ENCODE data around the gene NTF3.
"Not testable (repeated sequence)": the region's sequence is repeated elsewhere in the genome, so short reads cannot be mapped to it uniquely, and the experiment has no call there.

The NTF3 gene

GRCh38 chr12:5524769-5525436 lies 93.0 kb downstream of the NTF3 start:
- Mint-ChIP-seq H3K36me3 (ENCODE audit: low read depth) (no peaks in the 10 kb centered on the region), H3K4me1 (ENCODE audit: low read depth) (no peaks in the 10 kb centered on the region), H3K27me3 (ENCODE audit: low read depth) (peaks cover 8% of the 10 kb centered on the region), H3K9me3 (no peaks in the 10 kb centered on the region), H3K4me3 (no peak overlapping the region), H3K27ac (no peak overlapping the region)

- Mint-ChIP-seq H3K27ac (no peak overlapping the region), H3K4me3 (no peak overlapping the region), H3K27me3 (ENCODE audit: low read depth) (peaks cover 11% of the 10 kb centered on the region), H3K36me3 (ENCODE audit: low read depth) (no peaks in the 10 kb centered on the region), H3K9me3 (no peaks in the 10 kb centered on the region), H3K4me1 (ENCODE audit: low read depth) (no peaks in the 10 kb centered on the region)
Observed at GRCh38 chr12:5525783-5526367, 94.0 kb downstream of the NTF3 start.

- Mint-ChIP-seq H3K4me1 (ENCODE audit: low read depth) (no peaks in the 10 kb centered on the region), H3K36me3 (ENCODE audit: low read depth) (no peaks in the 10 kb centered on the region), H3K27ac (no peak overlapping the region), H3K27me3 (ENCODE audit: low read depth) (peaks cover 8% of the 10 kb centered on the region), H3K9me3 (peaks cover 5% of the 10 kb centered on the region), H3K4me3 (no peak overlapping the region)
Observed at GRCh38 chr12:5533368-5533767, 101.5 kb downstream of the NTF3 start.

- peaks cover 5% of the 10 kb centered on the region for H3K9me3 Mint-ChIP-seq
- peaks cover 3% of the 10 kb centered on the region for H3K27me3 Mint-ChIP-seq (ENCODE audit: low read depth)
Observed at GRCh38 chr12:5534426-5535199, 102.7 kb downstream of the NTF3 start.

GRCh38 chr12:5535541-5535940 lies 103.6 kb downstream of the NTF3 start:
- H3K27ac Mint-ChIP-seq: no peak overlapping the region
- H3K27me3 Mint-ChIP-seq (ENCODE audit: low read depth): no peaks in the 10 kb centered on the region
- H3K36me3 Mint-ChIP-seq (ENCODE audit: low read depth): no peaks in the 10 kb centered on the region
- H3K9me3 Mint-ChIP-seq: peaks cover 5% of the 10 kb centered on the region
- no peak overlapping the region for H3K4me3 Mint-ChIP-seq
- H3K4me1 Mint-ChIP-seq (ENCODE audit: low read depth): no peaks in the 10 kb centered on the region

More at GRCh38 chr12:5534426-5535199, 102.7 kb downstream of the NTF3 start:
- Mint-ChIP-seq H3K36me3 (ENCODE audit: low read depth) (no peaks in the 10 kb centered on the region), H3K4me1 (ENCODE audit: low read depth) (no peaks in the 10 kb centered on the region), H3K4me3 (no peak overlapping the region), H3K27ac (no peak overlapping the region)

- not testable (repeated sequence) for H3K27me3 Mint-ChIP-seq (ENCODE audit: low read depth); H3K36me3 Mint-ChIP-seq (ENCODE audit: low read depth); H3K4me1 Mint-ChIP-seq (ENCODE audit: low read depth); H3K4me3 Mint-ChIP-seq; H3K9me3 Mint-ChIP-seq; H3K27ac Mint-ChIP-seq
Observed at GRCh38 chr12:5537026-5537615, 105.2 kb downstream of the NTF3 start.

- no peaks in the 10 kb centered on the region for H3K36me3 Mint-ChIP-seq (ENCODE audit: low read depth)
- H3K27me3 Mint-ChIP-seq (ENCODE audit: low read depth): no peaks in the 10 kb centered on the region
- no peak overlapping the region for H3K27ac Mint-ChIP-seq
- H3K9me3 Mint-ChIP-seq: peaks cover 5% of the 10 kb centered on the region
- H3K4me1 Mint-ChIP-seq (ENCODE audit: low read depth): no peaks in the 10 kb centered on the region
- no peak overlapping the region for H3K4me3 Mint-ChIP-seq
Observed at GRCh38 chr12:5537771-5538170, 105.9 kb downstream of the NTF3 start.
